Stomach (tissue), 4 donors: Measurements from ENCODE around the gene KDM4B.

Experiments used
- EP300 ChIP-seq: sonication (generic); formaldehyde crosslinking; IDR thresholded peaks from one replicate; pipeline ENCODE4 v1.6.1; 2017; ENCODE audit warnings: antibody characterized with exemption
- POLR2AphosphoS5 ChIP-seq, 3 donors: sonication (generic); formaldehyde crosslinking; IDR thresholded peaks; one replicate each; pipeline ENCODE4 v1.6.1; 2016; ENCODE audit warnings: antibody characterized with exemption in 3 of 3

DNA sequence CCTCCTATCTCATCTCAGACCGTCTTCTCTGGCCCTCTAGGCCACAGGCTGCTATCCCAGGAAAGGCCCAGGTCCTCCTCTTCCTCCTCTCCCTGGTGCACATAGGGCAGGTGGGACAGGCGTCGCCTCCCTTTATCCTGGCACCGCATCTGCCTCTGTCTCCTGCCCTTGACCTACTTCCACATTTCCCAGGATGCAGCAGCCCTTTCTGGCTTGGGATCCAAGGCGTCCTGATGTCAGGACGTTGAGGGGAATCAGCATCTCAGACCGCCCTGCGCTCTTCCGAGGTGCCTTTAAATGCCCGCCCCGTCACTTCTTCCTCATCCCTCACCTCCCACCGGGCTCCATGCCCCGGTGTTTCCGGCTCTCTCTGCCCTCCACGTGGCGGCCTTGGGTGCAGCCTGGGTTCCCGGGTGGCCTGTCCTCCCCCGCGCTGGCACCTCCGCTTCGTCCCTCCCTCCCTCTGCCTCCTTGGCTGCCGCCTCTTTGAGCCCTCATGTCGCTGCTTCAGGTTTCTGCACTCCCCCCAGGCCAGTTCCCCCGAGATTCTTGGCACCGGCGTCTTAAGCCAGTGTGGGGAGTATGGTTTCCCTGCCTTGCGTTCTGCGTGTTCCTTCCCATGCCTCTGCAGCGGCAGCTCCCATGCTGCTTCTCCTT lies 66.3 kb downstream of the KDM4B start:
- TF ChIP-seq POLR2AphosphoS5 (IDR thresholded peaks at IDR 0.05) (no peak), EP300 (no peak)
